ENCODE results near the gene RIC8B.

DNA sequence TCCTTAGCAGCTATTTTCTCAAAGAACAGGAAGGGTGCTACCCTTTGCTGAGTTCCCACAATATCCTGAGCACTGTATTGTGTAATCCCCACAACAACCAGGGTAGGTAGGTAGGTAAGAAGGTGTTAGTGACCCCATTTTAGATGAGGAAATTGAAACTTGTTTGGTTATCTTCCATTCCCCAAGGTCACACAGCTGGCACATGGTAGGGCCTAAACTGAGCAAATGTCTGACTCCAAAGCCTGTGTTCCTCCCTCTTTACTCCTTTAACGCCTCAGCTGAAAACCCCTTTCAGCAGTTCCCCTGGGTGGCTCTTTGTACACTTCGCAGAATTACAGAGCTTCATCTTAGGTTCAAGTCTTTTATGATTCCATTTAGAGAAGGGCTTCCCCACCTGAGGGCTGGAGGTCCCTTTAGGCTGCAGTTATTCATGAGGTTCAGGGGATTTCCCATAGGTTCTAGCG lies 26.5 kb upstream of the RIC8B start:
- TF ChIP-seq YY1 (IDR thresholded peaks at IDR 0.05; ENCODE audit: insufficient read depth, insufficient read length) (no peak), ZNF274 (IDR thresholded peaks at IDR 0.05; ENCODE audit: low read depth, low read length) (no peak)
